H9 (cell line): ENCODE data around the gene NKX2-3. TPM values are rescaled to one million over a fixed set of nuclear protein-coding genes. Genes with fewer than 3 reads are reported as not detected.

Experiments
- DNase-seq: peaks from one replicate; pipeline ENCODE4 v3.0.0-alpha.2; 2017
- H2AFZ ChIP-seq: one replicate; pipeline ENCODE4 v1.6.1; 2013; ENCODE audit warnings: mild to moderate bottlenecking, low read length, control low read depth, moderate library complexity
- H2AK5ac ChIP-seq: 2 replicates; pipeline ENCODE4 v1.6.1; 2013; ENCODE audit warnings: low read length, control low read depth, mixed read lengths; ENCODE audit not compliant: insufficient read length
- H2BK120ac ChIP-seq: one replicate; pipeline ENCODE4 v1.6.1; 2013; ENCODE audit warnings: low read depth, mild to moderate bottlenecking, low read length, control low read depth, inconsistent platforms; ENCODE audit not compliant: poor library complexity, severe bottlenecking
- H2BK12ac ChIP-seq: 2 replicates; pipeline ENCODE4 v1.6.1; 2013; ENCODE audit warnings: low read length, control low read depth, mixed read lengths, low read depth; ENCODE audit not compliant: insufficient read length
- H2BK15ac ChIP-seq: 2 replicates; pipeline ENCODE4 v1.6.1; 2013; ENCODE audit warnings: low read depth, low read length, control low read depth
- H2BK20ac ChIP-seq: one replicate; pipeline ENCODE4 v1.6.1; 2013; ENCODE audit warnings: low read depth, mild to moderate bottlenecking, low read length, control low read depth, inconsistent platforms; ENCODE audit not compliant: poor library complexity, severe bottlenecking
- H2BK5ac ChIP-seq: 2 replicates; pipeline ENCODE4 v1.6.1; 2013; ENCODE audit warnings: low read length, control low read depth, mixed read lengths; ENCODE audit not compliant: insufficient read length
- H3K14ac ChIP-seq: 2 replicates; pipeline ENCODE4 v1.6.1; 2013; ENCODE audit warnings: low read length, control low read depth; ENCODE audit not compliant: insufficient read depth
- H3K18ac ChIP-seq: 2 replicates; pipeline ENCODE4 v1.6.1; 2013; ENCODE audit warnings: low read depth, mild to moderate bottlenecking, mixed read lengths, low read length, control low read depth; ENCODE audit not compliant: insufficient read length
- H3K23ac ChIP-seq: 2 replicates; pipeline ENCODE4 v1.6.1; 2013; ENCODE audit warnings: low read length, control low read depth, mixed read lengths, low read depth; ENCODE audit not compliant: insufficient read length
- H3K23me2 ChIP-seq: 2 replicates; pipeline ENCODE4 v1.6.1; 2013; ENCODE audit warnings: low read depth, mild to moderate bottlenecking, mixed read lengths, low read length, control low read depth; ENCODE audit not compliant: insufficient read length, poor library complexity, severe bottlenecking
- H3K27ac ChIP-seq: 2 replicates; pipeline ENCODE4 v1.5.1; 2013; ENCODE audit warnings: low read length, control low read depth, mixed read lengths, low read depth; ENCODE audit not compliant: insufficient read length
- H3K27me3 ChIP-seq: 2 replicates; pipeline ENCODE4 v1.6.1; 2013; ENCODE audit warnings: low read length, control low read depth, inconsistent platforms; ENCODE audit not compliant: insufficient read depth
- H3K4ac ChIP-seq: 2 replicates; pipeline ENCODE4 v1.6.1; 2013; ENCODE audit warnings: low read depth, mild to moderate bottlenecking, control low read depth, inconsistent platforms, low read length, moderate library complexity
- H3K4me1 ChIP-seq: 2 replicates; pipeline ENCODE4 v1.6.1; 2013; ENCODE audit warnings: low read length, control low read depth, inconsistent platforms; ENCODE audit not compliant: insufficient read depth
- H3K4me2 ChIP-seq: 2 replicates; pipeline ENCODE4 v1.6.1; 2013; ENCODE audit warnings: low read length, control low read depth, mixed read lengths; ENCODE audit not compliant: insufficient read length, insufficient read depth
- H3K56ac ChIP-seq: 2 replicates; pipeline ENCODE4 v1.6.1; 2013; ENCODE audit warnings: low read depth, mild to moderate bottlenecking, mixed read lengths, low read length, control low read depth; ENCODE audit not compliant: insufficient read length
- H3K79me1 ChIP-seq: 2 replicates; pipeline ENCODE4 v1.6.1; 2013; ENCODE audit warnings: low read depth, mild to moderate bottlenecking, moderate library complexity, low read length, control low read depth, inconsistent platforms; ENCODE audit not compliant: insufficient read depth, poor library complexity, severe bottlenecking
- H3K79me2 ChIP-seq: 2 replicates; pipeline ENCODE4 v1.6.1; 2013; ENCODE audit warnings: low read length, control low read depth, inconsistent platforms; ENCODE audit not compliant: insufficient read depth
- H3K9ac ChIP-seq: 2 replicates; pipeline ENCODE4 v1.6.1; 2013; ENCODE audit warnings: low read length, control low read depth, mixed read lengths; ENCODE audit not compliant: insufficient read length; ENCODE audit errors: extremely low read depth
- H3K9me3 ChIP-seq: one replicate; pipeline ENCODE4 v1.6.1; 2013; ENCODE audit warnings: low read depth, low read length, inconsistent platforms; ENCODE audit not compliant: control insufficient read depth
- H3T11ph ChIP-seq: one replicate; pipeline ENCODE4 v1.6.1; 2013; ENCODE audit warnings: mild to moderate bottlenecking, low read length, control low read depth, inconsistent platforms
- H4K20me1 ChIP-seq: one replicate; pipeline ENCODE4 v1.6.1; 2013; ENCODE audit not compliant: control insufficient read depth, insufficient read length, insufficient read depth
- H4K5ac ChIP-seq: 2 replicates; pipeline ENCODE4 v1.6.1; 2013; ENCODE audit warnings: low read depth, mild to moderate bottlenecking, mixed read lengths, low read length, control low read depth; ENCODE audit not compliant: insufficient read length
- H4K8ac ChIP-seq: replicated peaks from 2 replicates; pipeline ENCODE4 v1.6.1; 2013; ENCODE audit warnings: low read length, control low read depth, mixed read lengths, low read depth; ENCODE audit not compliant: insufficient read length
- H4K91ac ChIP-seq: 2 replicates; pipeline ENCODE4 v1.6.1; 2013; ENCODE audit warnings: low read depth, mild to moderate bottlenecking, moderate library complexity, mixed read lengths, low read length, control low read depth; ENCODE audit not compliant: insufficient read length
- H3K27ac Mint-ChIP-seq, 3 experiments: 2 replicates in 2 of 3; 3 replicates in 1 of 3; pipeline ENCODE4 v1.8.0; 2020 to 2021; ENCODE audit warnings: mixed read lengths in 3 of 3, mild to moderate bottlenecking in 1 of 3, moderate library complexity in 1 of 3
- H3K27me3 Mint-ChIP-seq: 2 replicates; pipeline ENCODE4 v1.8.0; 2021; ENCODE audit warnings: low read depth, mild to moderate bottlenecking, moderate library complexity, mixed read lengths
- H3K36me3 Mint-ChIP-seq, 3 experiments: 2 replicates in 2 of 3; 3 replicates in 1 of 3; pipeline ENCODE4 v1.8.0; 2020 to 2021; ENCODE audit warnings: low read depth in 3 of 3, mixed read lengths in 3 of 3; ENCODE audit not compliant: insufficient read depth in 1 of 3
- H3K4me1 Mint-ChIP-seq, 2 experiments: 2 replicates each; pipeline ENCODE4 v1.8.0; 2020; ENCODE audit warnings: mixed read lengths in 2 of 2
- H3K4me3 Mint-ChIP-seq, 2 experiments: 2 replicates in 1 of 2; 3 replicates in 1 of 2; pipeline ENCODE4 v1.8.0; 2020 to 2021; ENCODE audit warnings: mild to moderate bottlenecking in 2 of 2, mixed read lengths in 2 of 2, moderate library complexity in 1 of 2
- H3K9me3 Mint-ChIP-seq, 2 experiments: 2 replicates in 1 of 2; 3 replicates in 1 of 2; pipeline ENCODE4 v1.8.0; 2020; ENCODE audit warnings: mild to moderate bottlenecking in 2 of 2, mixed read lengths in 2 of 2, moderate library complexity in 1 of 2
- WGBS: extraction: QIAGEN DNeasy Blood & Tissue Kit; methylation state at CpG from one replicate; pipeline ENCODE4 v1.1.7; 2013; ENCODE audit warnings: missing lambda C conversion rate, low lambda C conversion rate, mixed read lengths; ENCODE audit not compliant: insufficient read length; ENCODE audit errors: extremely low coverage; 5-methylcytosine and 5-hydroxymethylcytosine counted together
- total RNA-seq: library from RNA; stranded (reverse); gene quantifications from 2 replicates; pipeline ENCODE4 v1.2.1, GENCODE V29; 2021
- TF ChIP-seq, protein P1 (sequence below): fragments of 200-600 bp; sonication (generic); conservative IDR thresholded peaks from 3 replicates; pipeline ENCODE4 v1.8.0; 2021; ENCODE audit warnings: antibody characterized with exemption, mild to moderate bottlenecking

Gene NKX2-3
- total RNA-seq, 1 experiment from 2014 or later: not detected

DNA sequence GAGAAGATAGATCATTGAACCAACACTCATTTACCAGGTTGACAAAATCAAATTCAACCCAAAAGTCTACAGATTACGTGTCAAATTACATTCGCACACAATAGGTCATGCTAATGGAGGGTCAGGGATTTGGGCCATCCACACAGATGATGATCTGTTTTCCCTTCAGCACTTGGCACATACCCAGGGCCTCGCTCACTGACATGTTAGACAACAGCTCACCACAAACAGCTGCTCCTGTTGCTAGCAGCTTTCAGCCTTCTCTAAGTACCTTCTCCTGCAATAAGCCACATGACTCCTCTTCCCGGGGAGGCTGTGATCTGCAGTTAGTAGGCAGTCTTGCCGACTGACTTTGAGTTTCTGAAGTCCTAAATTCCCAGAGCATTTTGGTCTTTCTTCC, 18.4 kb downstream of the NKX2-3 start:
- Histone ChIP-seq H2BK5ac (no peak overlapping the region), H3K27ac (no peak overlapping the region), H3K27me3 (peaks cover 3% of the 10 kb centered on the region; the same call in 1 of the 2 replicates), H4K5ac (no peak overlapping the region), H4K8ac (no peak overlapping the region), H3K9me3 (no peaks in the 10 kb centered on the region), H3K79me1 (no peaks in the 10 kb centered on the region), H3K18ac (no peak overlapping the region), H3K56ac (no peak overlapping the region), H4K20me1 (no peaks in the 10 kb centered on the region), H2BK12ac (no peak overlapping the region), H3K23me2 (no peaks in the 10 kb centered on the region), H2BK15ac (no peak overlapping the region), H3K23ac (no peak overlapping the region), H3T11ph (no peak overlapping the region), H2BK20ac (no peak overlapping the region), H4K91ac (no peak overlapping the region), H2BK120ac (no peak overlapping the region), H2AK5ac (no peak overlapping the region), H3K9ac (no peak overlapping the region), H3K14ac (no peak overlapping the region), H2AFZ (no peak overlapping the region), H3K4me1 (no peaks in the 10 kb centered on the region), H3K4me2 (no peak overlapping the region), H3K4ac (no peak overlapping the region), H3K79me2 (no peaks in the 10 kb centered on the region)
- WGBS: no CpG with 5 or more reads among the region's 5 CpGs
- Mint-ChIP-seq H3K4me3 (no peak overlapping the region), H3K9me3 (no peaks in the 10 kb centered on the region), H3K4me1 (peaks cover 19% of the 10 kb centered on the region in 2 experiments), H3K27ac (no peak overlapping the region), H3K27me3 (peaks cover 91% of the 10 kb centered on the region), H3K36me3 (no peaks in the 10 kb centered on the region)
- TF ChIP-seq, protein P1, sequence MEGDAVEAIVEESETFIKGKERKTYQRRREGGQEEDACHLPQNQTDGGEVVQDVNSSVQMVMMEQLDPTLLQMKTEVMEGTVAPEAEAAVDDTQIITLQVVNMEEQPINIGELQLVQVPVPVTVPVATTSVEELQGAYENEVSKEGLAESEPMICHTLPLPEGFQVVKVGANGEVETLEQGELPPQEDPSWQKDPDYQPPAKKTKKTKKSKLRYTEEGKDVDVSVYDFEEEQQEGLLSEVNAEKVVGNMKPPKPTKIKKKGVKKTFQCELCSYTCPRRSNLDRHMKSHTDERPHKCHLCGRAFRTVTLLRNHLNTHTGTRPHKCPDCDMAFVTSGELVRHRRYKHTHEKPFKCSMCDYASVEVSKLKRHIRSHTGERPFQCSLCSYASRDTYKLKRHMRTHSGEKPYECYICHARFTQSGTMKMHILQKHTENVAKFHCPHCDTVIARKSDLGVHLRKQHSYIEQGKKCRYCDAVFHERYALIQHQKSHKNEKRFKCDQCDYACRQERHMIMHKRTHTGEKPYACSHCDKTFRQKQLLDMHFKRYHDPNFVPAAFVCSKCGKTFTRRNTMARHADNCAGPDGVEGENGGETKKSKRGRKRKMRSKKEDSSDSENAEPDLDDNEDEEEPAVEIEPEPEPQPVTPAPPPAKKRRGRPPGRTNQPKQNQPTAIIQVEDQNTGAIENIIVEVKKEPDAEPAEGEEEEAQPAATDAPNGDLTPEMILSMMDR: no peak
- no peak for DNase-seq
